GM13977 (cell line): ENCODE measurements around the gene COL17A1.
A peak's percentile ranks its signal among the peaks of the same experiment; 100 is the strongest.

Source experiments
- DNase-seq: peaks from one replicate; pipeline ENCODE4 v3.0.0; 2012; ENCODE audit warnings: low spot score
- CTCF ChIP-seq: IDR thresholded peaks from 2 replicates; pipeline ENCODE4 v1.5.1; 2012; ENCODE audit warnings: mild to moderate bottlenecking, control low read depth; ENCODE audit not compliant: insufficient read depth; ENCODE audit errors: extremely low read depth, missing control alignments
- in situ Hi-C: fragments of 300-500 bp; cut with MboI; formaldehyde crosslinking; loops from one replicate; pipeline ENCODE4 v1.12.0; 2022; ENCODE audit warnings: low sequenced_read_pairs, low pct_unique_long_range_greater_than_20kb, mixed read lengths, inconsistent platforms; ENCODE audit not compliant: unreplicated experiment

COL17A1 gene

GRCh38 chr10:103991393-103992128, 94.1 kb downstream of the COL17A1 start:
- in situ Hi-C loops = no loop called here
- no peak for TF ChIP-seq CTCF
- DNase-seq = no peak

- no peak for TF ChIP-seq CTCF
- DNase-seq = no peak
- in situ Hi-C loops = no loop called here
Measured at GRCh38 chr10:103990531-103990930, 95.1 kb downstream of the COL17A1 start.

GRCh38 chr10:103990121-103990520, 95.6 kb downstream of the COL17A1 start:
- no peak for TF ChIP-seq CTCF
- in situ Hi-C loops = no loop called here
- no peak for DNase-seq

DNA sequence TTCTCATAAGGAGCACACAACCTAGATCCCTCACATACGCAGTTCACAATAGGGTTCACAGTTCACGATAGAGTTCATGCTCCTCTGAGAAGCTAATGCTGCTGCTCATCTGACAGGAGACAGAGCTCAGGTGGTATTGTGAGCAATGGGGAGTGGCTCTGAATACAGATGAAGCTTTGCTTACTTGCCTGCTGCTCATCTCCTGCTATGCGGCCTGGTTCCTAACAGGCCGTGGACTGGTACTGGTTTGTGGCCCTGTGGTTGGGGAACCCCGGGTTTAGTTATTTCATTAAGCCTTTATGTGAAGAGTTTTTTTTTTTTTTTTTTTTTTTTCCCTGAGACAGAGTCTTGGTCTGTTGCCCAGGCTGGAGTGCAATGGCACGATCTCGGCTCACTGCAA, 99.3 kb downstream of the COL17A1 start:
- no peak for DNase-seq
- in situ Hi-C loops = no loop called here
- TF ChIP-seq CTCF = no peak

GRCh38 chr10:103985726-103986125, 100.0 kb downstream of the COL17A1 start:
- no peak for DNase-seq
- no peak for TF ChIP-seq CTCF
- in situ Hi-C loops = no loop called here

- in situ Hi-C loops = no loop called here
- no peak for TF ChIP-seq CTCF
- DNase-seq = peak; percentile 38
Measured at GRCh38 chr10:103983367-103983911, 102.2 kb downstream of the COL17A1 start.
